H1 (cell line): ENCODE results near the gene GRIPAP1.

Experiments used
- CHD2 ChIP-seq: IDR thresholded peaks from 2 replicates; pipeline ENCODE4 v1.6.1; 2012; ENCODE audit warnings: low read length, improper control_type of control experiment
- CTCF ChIP-seq, 3 experiments: IDR thresholded peaks; 1 replicate in 2 of 3; 2 replicates in 1 of 3; pipeline versions ENCODE4 v1.5.1 to v1.6.1; 2011; ENCODE audit warnings: low read length in 3 of 3, mild to moderate bottlenecking in 3 of 3, inconsistent platforms in 2 of 3, low read depth in 1 of 3, moderate library complexity in 1 of 3; ENCODE audit not compliant: insufficient read depth in 1 of 3; ENCODE audit errors: control extremely low read depth in 1 of 3
- EZH2 ChIP-seq: fragments of 200-600 bp; sonication (generic); IDR thresholded peaks from 2 replicates; pipeline ENCODE4 v1.7.1; 2012; ENCODE audit warnings: low read depth, mild to moderate bottlenecking, moderate library complexity, low read length, inconsistent platforms; ENCODE audit not compliant: severe bottlenecking
- GABPA ChIP-seq: IDR thresholded peaks from 2 replicates; pipeline ENCODE4 v1.6.1; 2011; ENCODE audit warnings: mild to moderate bottlenecking, low read length, moderate library complexity, borderline replicate concordance; ENCODE audit not compliant: insufficient read depth
- JUND ChIP-seq: IDR thresholded peaks from 2 replicates; pipeline ENCODE4 v1.6.1; 2011; ENCODE audit warnings: mild to moderate bottlenecking, improper control_type of control experiment, low read length
- POLR2A ChIP-seq, 2 experiments: IDR thresholded peaks; 1 replicate in 1 of 2; 2 replicates in 1 of 2; pipeline ENCODE4 v1.6.1; 2011; ENCODE audit warnings: low read depth in 2 of 2, low read length in 2 of 2, mild to moderate bottlenecking in 2 of 2; ENCODE audit errors: control extremely low read depth in 1 of 2
- POLR2AphosphoS5 ChIP-seq: IDR thresholded peaks from 2 replicates; pipeline ENCODE4 v1.6.1; 2011; ENCODE audit warnings: low read depth, low read length
- RAD21 ChIP-seq, 2 experiments: IDR thresholded peaks in 1 of 2; conservative IDR thresholded peaks in 1 of 2; 2 replicates each; pipeline ENCODE4 v1.6.1; 2011; ENCODE audit warnings: low read depth in 2 of 2, low read length in 2 of 2, improper control_type of control experiment in 1 of 2, inconsistent platforms in 1 of 2, mild to moderate bottlenecking in 1 of 2, moderate library complexity in 1 of 2
- RXRA ChIP-seq: IDR thresholded peaks from 2 replicates; pipeline ENCODE4 v1.6.1; 2011; ENCODE audit warnings: low read depth, mild to moderate bottlenecking, low read length, moderate library complexity; ENCODE audit not compliant: insufficient read depth
- TAF1 ChIP-seq: IDR thresholded peaks from 2 replicates; pipeline ENCODE4 v1.6.1; 2011; ENCODE audit warnings: mild to moderate bottlenecking, low read depth, low read length
- ZNF274 ChIP-seq: IDR thresholded peaks from 2 replicates; pipeline ENCODE4 v1.7.0; 2012; ENCODE audit warnings: low read length, borderline replicate concordance; ENCODE audit errors: extremely low read depth

DNA sequence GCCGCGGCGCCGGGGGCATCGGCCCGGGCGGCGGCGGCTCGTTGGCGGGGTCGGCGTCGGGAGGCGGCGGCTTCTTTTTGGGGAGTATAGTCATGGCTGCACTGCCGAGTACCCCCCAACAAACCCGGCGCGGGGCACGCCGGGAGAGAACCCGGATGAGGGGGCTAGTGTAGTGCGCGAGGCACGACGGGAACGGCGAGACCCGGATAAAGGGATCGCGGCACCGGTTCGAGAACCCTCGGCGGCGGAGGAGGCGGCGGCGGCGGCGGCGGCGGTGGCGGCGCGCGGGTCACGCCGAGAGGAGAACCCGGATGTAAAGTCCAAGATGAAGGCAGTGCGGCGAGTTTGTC, 44.6 kb downstream of the GRIPAP1 start, which contains the start of gene OTUD5:
- TF ChIP-seq RAD21 (IDR thresholded peaks at IDR 0.05 in 1 of 2, conservative IDR thresholded peaks at IDR 0.05 in 1 of 2; ENCODE audit: low read depth in 2 of 2, low read length in 2 of 2) (no peak), TAF1 (peak; percentile 59; the same call in 1 of the 2 replicates), EZH2 (no peak), CTCF (IDR thresholded peaks at IDR 0.05; ENCODE audit: control extremely low read depth in 1 of 3, insufficient read depth in 1 of 3, low read depth in 1 of 3, low read length in 3 of 3) (no peak), CHD2 (no peak), POLR2A (IDR thresholded peaks at IDR 0.05; ENCODE audit: control extremely low read depth in 1 of 2, low read depth in 2 of 2, low read length in 2 of 2) (no peak; a peak in 1 of 3 replicates), ZNF274 (no peak), RXRA (no peak), GABPA (no peak), JUND (no peak), POLR2AphosphoS5 (no peak)
